Body of pancreas (tissue), 4 donors: ENCODE data around the gene QARS1. TPM values are rescaled to one million over a fixed set of nuclear protein-coding genes. Genes with fewer than 3 reads are reported as not detected.
A peak's percentile ranks its signal among the peaks of the same experiment; 100 is the strongest.

Experiments
- ATAC-seq: fragments of 150-250 bp; one replicate; pipeline ENCODE4 v1.9.1; 2016
- DNase-seq, 4 donors: peaks; one replicate each; pipeline ENCODE4 v3.0.0-alpha.2; 2019
- H3K27ac ChIP-seq, 4 donors: fragments of 200-600 bp; sonication (generic); 1 replicate in 3 of 4; 2 replicates in 1 of 4; pipeline versions ENCODE4 v1.5.1 to v1.6.1; 2016 to 2019; ENCODE audit warnings: mild to moderate bottlenecking in 1 of 4, mixed read lengths in 1 of 4, moderate library complexity in 1 of 4
- H3K27me3 ChIP-seq, 2 donors: fragments of 200-600 bp; sonication (generic); one replicate each; pipeline ENCODE4 v1.6.0; 2016; ENCODE audit warnings: mild to moderate bottlenecking in 1 of 2
- H3K36me3 ChIP-seq, 2 donors: fragments of 200-600 bp; sonication (generic); replicated peaks in 1 of 2; 2 replicates each; pipeline ENCODE4 v1.5.1; 2016; ENCODE audit warnings: low read depth in 2 of 2; ENCODE audit not compliant: insufficient read depth in 1 of 2
- H3K4me1 ChIP-seq: fragments of 200-600 bp; sonication (generic); one replicate; pipeline ENCODE4 v1.6.0; 2016
- H3K4me3 ChIP-seq, 2 donors: fragments of 200-600 bp; sonication (generic); 1 replicate in 1 of 2; 2 replicates in 1 of 2; pipeline ENCODE4 v1.5.1; 2016 to 2019
- H3K9me3 ChIP-seq, 3 donors: fragments of 200-600 bp; sonication (generic); 1 replicate in 2 of 3; 2 replicates in 1 of 3; pipeline ENCODE4 v1.5.1; 2016
- CTCF ChIP-seq, 7 experiments: fragments of 450-650 bp in 4 of 7; fragments of 200-600 bp in 3 of 7; sonication (generic) in 3 of 7; IDR thresholded peaks; one replicate each; pipeline ENCODE4 v1.5.1; 2016 to 2019; ENCODE audit warnings: antibody characterized with exemption in 7 of 7
- POLR2A ChIP-seq, 3 donors: fragments of 450-650 bp; IDR thresholded peaks; one replicate each; pipeline ENCODE4 v1.6.1; 2016; ENCODE audit warnings: antibody characterized with exemption in 3 of 3, mild to moderate bottlenecking in 2 of 3
- WGBS, 2 donors: methylation state at CpG; one replicate each; pipeline ENCODE4 v1.1.5; 2017; 5-methylcytosine and 5-hydroxymethylcytosine counted together
- intact Hi-C: fragments of 100-400 bp; cut with DNase I; formaldehyde crosslinking; loops from one replicate; pipeline ENCODE4 v1.15.1; 2023
- total RNA-seq, 2 donors: library from RNA; depleted of rRNA; stranded (reverse); fragments of >200 nt; gene quantifications; one replicate each; pipeline ENCODE4 v1.1.0, GENCODE V29; 2016

QARS1 gene
- total RNA-seq, 2 donors from 2014 or later: 135 to 223 TPM

GRCh38 chr3:49132437-49133225 lies 28.1 kb upstream of the QARS1 start, which contains the start of gene LAMB2:
Gene LAMB2 (minus strand): TSS chr3:49133050. CDS start chr3:49132867, 183 bp downstream.
- Histone ChIP-seq H3K4me1 (peaks cover 24% of the 10 kb centered on the region), H3K9me3 (no peaks in the 10 kb centered on the region), H3K27me3 (no peaks in the 10 kb centered on the region), H3K36me3 (peaks cover 0 to 4% of the 10 kb centered on the region in 2 donors), H3K27ac (peak within 1 kb of the TSS; percentile 55 to 86 (median 82)), H3K4me3 (peak within 1 kb of the TSS; percentile 35 to 64)
- DNase-seq (peak; percentile 71 to 84 (median 76)), ATAC-seq (peak; percentile 81)
- intact Hi-C loops: no loop called here
- TF ChIP-seq CTCF (IDR thresholded peaks at IDR 0.05) (peak in 3 of 7 experiments; percentile 0 to 18 (median 15)), POLR2A (IDR thresholded peaks at IDR 0.05) (peak in 2 of 3 donors; percentile 62 to 66)
- WGBS, 2 donors: 0 to 7% methylated on average over 8 to 25 of the region's 28 CpGs

GRCh38 chr3:49132073-49132436 lies 27.5 kb upstream of the QARS1 start:
- WGBS, 2 donors: 21 to 26% methylated on average over 7 to 9 of the region's 9 CpGs
- Histone ChIP-seq H3K27ac (peak overlapping the region; percentile 55 to 86 (median 82)), H3K4me3 (peak overlapping the region; percentile 35 to 64), H3K9me3 (no peaks in the 10 kb centered on the region), H3K27me3 (no peaks in the 10 kb centered on the region), H3K36me3 (peaks cover 0 to 4% of the 10 kb centered on the region in 2 donors), H3K4me1 (peaks cover 24% of the 10 kb centered on the region)
- DNase-seq: peak in 1 of 4 donors; percentile 33
- TF ChIP-seq POLR2A (IDR thresholded peaks at IDR 0.05) (no peak), CTCF (IDR thresholded peaks at IDR 0.05) (no peak)
- ATAC-seq: no peak
- intact Hi-C loops: no loop called here

- Histone ChIP-seq H3K9me3 (no peaks in the 10 kb centered on the region), H3K27ac (peak overlapping the region in 3 of 4 donors; percentile 55 to 86 (median 83)), H3K4me1 (peaks cover 24% of the 10 kb centered on the region), H3K27me3 (no peaks in the 10 kb centered on the region), H3K36me3 (peaks cover 0 to 4% of the 10 kb centered on the region in 2 donors), H3K4me3 (no peak overlapping the region)
- DNase-seq (no peak), ATAC-seq (no peak)
- intact Hi-C loops: no loop called here
- 90 to 94% methylated on average over 5 to 6 of the region's 6 CpGs for WGBS, 2 donors
- TF ChIP-seq CTCF (IDR thresholded peaks at IDR 0.05) (no peak), POLR2A (IDR thresholded peaks at IDR 0.05) (no peak)
These were observed 27.0 kb upstream of the QARS1 start for GRCh38 chr3:49131576-49131975.

- H3K4me3 ChIP-seq: no peak overlapping the region
- no peaks in the 10 kb centered on the region for H3K9me3 ChIP-seq
- peaks cover 0 to 4% of the 10 kb centered on the region in 2 donors for H3K36me3 ChIP-seq
- no peak overlapping the region for H3K27ac ChIP-seq
- WGBS, 2 donors: 80% methylated on average over 2 to 12 of the region's 12 CpGs
- TF ChIP-seq POLR2A (IDR thresholded peaks at IDR 0.05) (no peak), CTCF (IDR thresholded peaks at IDR 0.05) (no peak)
- H3K4me1 ChIP-seq: peaks cover 24% of the 10 kb centered on the region
- intact Hi-C loops: no loop called here
- DNase-seq: no peak
- no peaks in the 10 kb centered on the region for H3K27me3 ChIP-seq
- no peak for ATAC-seq
These were observed 26.5 kb upstream of the QARS1 start for GRCh38 chr3:49131040-49131439.
